Endothelial cell of umbilical vein (primary cell): ENCODE results near the gene VEGFA. TPM values are rescaled to one million over a fixed set of nuclear protein-coding genes. Genes with fewer than 3 reads are reported as not detected.

Experiments used
- BruUV-seq: library from RNA; stranded (reverse); fragments of 400-500 nt; replicated peaks from 2 replicates; lab custom pipeline; 2021; lab: Mats Ljungman, UMichigan
- CTCF ChIA-PET: fragments of 300-600, 350-600 bp; sonication (Branson Sonifier 250); formaldehyde crosslinking; loops from one replicate; lab custom pipeline; 2021; ENCODE audit warnings: antibody characterized with exemption, inconsistent platforms; lab: Charles Lee
- POLR2A ChIA-PET: fragments of 300-600, 350-600 bp; sonication (Branson Sonifier 250); formaldehyde crosslinking; loops from one replicate; lab custom pipeline; 2021; ENCODE audit warnings: antibody characterized with exemption, inconsistent platforms; lab: Charles Lee
- DNase-seq: peaks from one replicate; pipeline ENCODE4 v3.0.0-alpha.2; 2011; ENCODE audit warnings: low read depth, low spot score
- FAIRE-seq: peaks from 2 replicates; lab custom pipeline; 2011; peaks lifted over from hg19 to GRCh38; lab: Jason Lieb, UNC
- H2AFZ ChIP-seq: 2 replicates; pipeline ENCODE4 v1.6.0; 2012; ENCODE audit warnings: low read depth, low read length, control low read depth, inconsistent platforms
- H3K27ac ChIP-seq: 2 replicates; pipeline ENCODE4 v1.5.1; 2011; ENCODE audit warnings: low read depth, mild to moderate bottlenecking, control low read depth, low read length, moderate library complexity; ENCODE audit not compliant: insufficient read depth
- H3K27me3 ChIP-seq, 2 experiments: 2 replicates each; pipeline versions ENCODE4 v1.6.0 to v1.6.1; 2011; ENCODE audit warnings: low read length in 2 of 2, mixed read lengths in 1 of 2; ENCODE audit not compliant: control insufficient read depth in 2 of 2, insufficient read depth in 2 of 2
- H3K36me3 ChIP-seq, 2 experiments: 2 replicates in 1 of 2; 3 replicates in 1 of 2; pipeline ENCODE4 v1.5.1; 2011; ENCODE audit warnings: low read length in 2 of 2, mild to moderate bottlenecking in 1 of 2, moderate library complexity in 1 of 2; ENCODE audit not compliant: control insufficient read depth in 2 of 2, insufficient read depth in 2 of 2; ENCODE audit errors: extremely low read depth in 1 of 2
- H3K4me1 ChIP-seq: 3 replicates; pipeline ENCODE4 v1.5.1; 2011; ENCODE audit warnings: mild to moderate bottlenecking, low read length; ENCODE audit not compliant: control insufficient read depth, insufficient read depth; ENCODE audit errors: extremely low read depth
- H3K4me2 ChIP-seq: 2 replicates; pipeline ENCODE4 v1.6.1; 2011; ENCODE audit warnings: low read length, control low read depth, mixed read lengths; ENCODE audit not compliant: insufficient read depth
- H3K4me3 ChIP-seq, 3 experiments: fragments of 200-600 bp in 1 of 3; sonication (generic), shearing (Covaris generic) in 1 of 3; replicated peaks in 1 of 3; 2 replicates each; pipeline ENCODE4 v1.5.1; 2011 to 2016; ENCODE audit warnings: control low read depth in 3 of 3, low read length in 3 of 3, mild to moderate bottlenecking in 2 of 3, inconsistent platforms in 1 of 3, low read depth in 1 of 3, moderate library complexity in 1 of 3; ENCODE audit not compliant: insufficient read depth in 1 of 3
- H3K79me2 ChIP-seq: 2 replicates; pipeline ENCODE4 v1.6.0; 2012; ENCODE audit warnings: low read length, inconsistent platforms; ENCODE audit not compliant: control insufficient read depth, insufficient read depth
- H3K9ac ChIP-seq: replicated peaks from 2 replicates; pipeline ENCODE3; 2011; ENCODE audit warnings: low read length, control low read depth; ENCODE audit not compliant: insufficient read depth; ENCODE audit errors: extremely low read depth
- H3K9me1 ChIP-seq: replicated peaks from 3 replicates; pipeline ENCODE4 v1.6.0; 2011; ENCODE audit warnings: mild to moderate bottlenecking, low read length; ENCODE audit not compliant: control insufficient read depth, insufficient read depth; ENCODE audit errors: extremely low read depth
- H3K9me3 ChIP-seq: replicated peaks from 2 replicates; pipeline ENCODE4 v1.5.1; 2012; ENCODE audit warnings: low read length, inconsistent platforms; ENCODE audit not compliant: control insufficient read depth, insufficient read depth
- H4K20me1 ChIP-seq: replicated peaks from 2 replicates; pipeline ENCODE3; 2011; ENCODE audit warnings: mild to moderate bottlenecking, low read length; ENCODE audit not compliant: control insufficient read depth, insufficient read depth; ENCODE audit errors: extremely low read depth
- EZH2 ChIP-seq: IDR thresholded peaks from 2 replicates; pipeline ENCODE4 v1.6.1; 2012; ENCODE audit warnings: borderline replicate concordance, low read depth, mild to moderate bottlenecking, moderate library complexity, low read length, inconsistent platforms; ENCODE audit not compliant: severe bottlenecking
- POLR2A ChIP-seq: IDR thresholded peaks from 2 replicates; pipeline ENCODE4 v1.6.1; 2012; ENCODE audit warnings: low read depth, mild to moderate bottlenecking, control low read depth, low read length
- POLR2AphosphoS5 ChIP-seq: IDR thresholded peaks from 2 replicates; pipeline ENCODE4 v1.6.1; 2012; ENCODE audit warnings: low read depth, mild to moderate bottlenecking, control low read depth, low read length, moderate library complexity; ENCODE audit not compliant: insufficient read depth
- dilution Hi-C: fragments of 300-500 bp; cut with MboI; formaldehyde crosslinking; loops from one replicate; pipeline ENCODE4 v1.15.0; 2019; ENCODE audit warnings: low sequenced_read_pairs; ENCODE audit not compliant: extremely low pct_ligation_motif_present
- intact Hi-C: fragments of 100-400 bp; cut with micrococcal nuclease; formaldehyde crosslinking; loops from one replicate; pipeline ENCODE4 v1.10.0; 2022
- polyA plus RNA-seq, 4 experiments: library from polyadenylated mRNA; depleted of rRNA in 3 of 4; stranded (reverse) in 3 of 4; unstranded in 1 of 4; fragments of >200 nt; gene quantifications; 2 replicates each; pipeline versions ENCODE4 v1.2.1 to v1.2.3, GENCODE V29; 2011 to 2012; ENCODE audit warnings: missing spikeins in 1 of 4
- total RNA-seq: library from RNA; stranded (reverse); gene quantifications from 2 replicates; pipeline ENCODE4 v1.2.3, GENCODE V29; 2021
- TF ChIP-seq, protein P1 (sequence below): IDR thresholded peaks from 2 replicates; pipeline ENCODE4 v1.6.1; 2011; ENCODE audit not compliant: insufficient read depth, insufficient read length
- TF ChIP-seq, protein P2 (sequence below), 2 donors: IDR thresholded peaks; 1 replicate in 1 of 2; 2 replicates in 1 of 2; pipeline ENCODE4 v1.5.1; 2011; ENCODE audit warnings: low read length in 2 of 2, mild to moderate bottlenecking in 2 of 2, moderate library complexity in 2 of 2, control low read depth in 1 of 2, inconsistent platforms in 1 of 2, low read depth in 1 of 2; ENCODE audit not compliant: insufficient read depth in 1 of 2; ENCODE audit errors: extremely low read depth in 1 of 2

Gene VEGFA
- total and polyA plus RNA-seq, 2 donors (not counting 3 experiments of a cell fraction or from before 2014, with no cell fraction given) = 18.1 to 19.9 TPM

DNA sequence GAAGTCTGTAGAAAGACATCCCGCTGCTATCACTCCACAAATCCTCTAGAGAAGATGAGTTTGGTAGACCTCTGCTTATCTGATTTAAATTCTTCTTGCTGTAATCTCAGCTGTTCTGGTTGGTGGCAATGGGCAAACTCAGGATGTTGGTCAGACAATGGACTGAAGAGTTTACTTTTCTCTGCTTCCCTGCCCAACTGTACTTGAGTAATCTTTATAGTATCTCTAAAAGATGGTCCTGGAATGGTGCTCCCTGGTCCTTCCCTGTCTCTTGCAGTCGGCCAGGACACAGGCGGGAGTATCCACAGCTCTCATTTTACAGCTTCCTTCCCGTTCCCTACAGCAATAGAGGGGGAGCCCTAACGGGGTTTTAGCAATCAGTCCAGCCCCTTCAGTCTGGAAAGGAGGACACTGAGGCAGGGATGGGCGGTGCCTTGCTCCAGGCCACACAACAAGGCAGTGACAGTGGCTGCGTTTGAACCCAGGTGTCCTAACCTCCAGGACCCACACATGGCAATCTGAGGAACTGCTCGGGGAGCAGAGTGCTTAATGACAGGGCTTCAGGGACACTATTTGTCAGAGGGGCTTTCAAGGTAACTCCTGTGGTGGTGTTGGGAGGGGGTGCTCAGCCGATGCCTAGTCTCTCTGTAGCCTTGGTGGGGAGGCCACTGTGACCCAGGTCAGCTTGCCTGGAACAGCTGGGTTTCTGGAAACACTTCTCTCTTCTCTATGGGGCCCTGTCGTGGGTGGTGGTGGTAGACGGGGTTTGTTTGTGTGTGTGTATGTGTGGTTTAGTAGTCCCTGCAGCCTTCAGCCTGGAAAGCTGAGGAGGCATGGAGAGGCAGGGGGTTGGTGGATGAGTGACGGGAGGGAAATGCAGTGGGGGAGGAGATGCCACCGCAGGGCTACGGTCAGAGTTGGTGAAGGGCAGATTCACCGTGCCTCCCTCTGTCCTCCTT, 9.5 kb upstream of the VEGFA start:
- TF ChIP-seq, protein P1, sequence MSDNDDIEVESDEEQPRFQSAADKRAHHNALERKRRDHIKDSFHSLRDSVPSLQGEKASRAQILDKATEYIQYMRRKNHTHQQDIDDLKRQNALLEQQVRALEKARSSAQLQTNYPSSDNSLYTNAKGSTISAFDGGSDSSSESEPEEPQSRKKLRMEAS = no peak
- TF ChIP-seq POLR2AphosphoS5 (no peak), EZH2 (peak; percentile 33), POLR2A (no peak)
- TF ChIP-seq, protein P2, sequence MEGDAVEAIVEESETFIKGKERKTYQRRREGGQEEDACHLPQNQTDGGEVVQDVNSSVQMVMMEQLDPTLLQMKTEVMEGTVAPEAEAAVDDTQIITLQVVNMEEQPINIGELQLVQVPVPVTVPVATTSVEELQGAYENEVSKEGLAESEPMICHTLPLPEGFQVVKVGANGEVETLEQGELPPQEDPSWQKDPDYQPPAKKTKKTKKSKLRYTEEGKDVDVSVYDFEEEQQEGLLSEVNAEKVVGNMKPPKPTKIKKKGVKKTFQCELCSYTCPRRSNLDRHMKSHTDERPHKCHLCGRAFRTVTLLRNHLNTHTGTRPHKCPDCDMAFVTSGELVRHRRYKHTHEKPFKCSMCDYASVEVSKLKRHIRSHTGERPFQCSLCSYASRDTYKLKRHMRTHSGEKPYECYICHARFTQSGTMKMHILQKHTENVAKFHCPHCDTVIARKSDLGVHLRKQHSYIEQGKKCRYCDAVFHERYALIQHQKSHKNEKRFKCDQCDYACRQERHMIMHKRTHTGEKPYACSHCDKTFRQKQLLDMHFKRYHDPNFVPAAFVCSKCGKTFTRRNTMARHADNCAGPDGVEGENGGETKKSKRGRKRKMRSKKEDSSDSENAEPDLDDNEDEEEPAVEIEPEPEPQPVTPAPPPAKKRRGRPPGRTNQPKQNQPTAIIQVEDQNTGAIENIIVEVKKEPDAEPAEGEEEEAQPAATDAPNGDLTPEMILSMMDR (IDR thresholded peaks at IDR 0.05; ENCODE audit: extremely low read depth in 1 of 2, insufficient read depth in 1 of 2, low read depth in 1 of 2, low read length in 2 of 2) = no peak
- intact Hi-C loops = no loop called here
- H2AFZ ChIP-seq = no peak overlapping the region
- H3K9me1 ChIP-seq = no peaks in the 10 kb centered on the region
- no peaks in the 10 kb centered on the region for H3K36me3 ChIP-seq
- CTCF ChIA-PET = interaction anchor here (0.7 to 8.2 kb wide), 7 partner anchors 9 to 319 kb away, joined by 3 to 71 read pairs (median 6); partner anchors contain the start of gene VEGFA
- H3K79me2 ChIP-seq = no peaks in the 10 kb centered on the region
- H3K4me2 ChIP-seq = no peak overlapping the region
- H3K9ac ChIP-seq = no peak overlapping the region
- no peaks in the 10 kb centered on the region for H4K20me1 ChIP-seq
- H3K27ac ChIP-seq = no peak overlapping the region
- POLR2A ChIA-PET = no interaction called here
- no peak for DNase-seq
- dilution Hi-C loops = no loop called here
- no peak overlapping the region for H3K4me3 ChIP-seq
- FAIRE-seq = no peak
- H3K27me3 ChIP-seq = peaks cover 8 to 16% of the 10 kb centered on the region in 2 experiments
- H3K4me1 ChIP-seq = no peaks in the 10 kb centered on the region
- no peaks in the 10 kb centered on the region for H3K9me3 ChIP-seq
- no TSS peak for BruUV-seq
